Measurements from ENCODE around the gene APC2. TPM values are rescaled to one million over a fixed set of nuclear protein-coding genes. Genes with fewer than 3 reads are reported as not detected.

Gene APC2
- total RNA-seq, 4 donors from 2014 or later, result 0.17 to 0.22 (median 0.19) TPM; not detected in 1

GRCh38 chr19:1465191-1466016 is 15.5 kb downstream of the APC2 start:
- TF ChIP-seq CTCF (IDR thresholded peaks at IDR 0.05; ENCODE audit: low read depth), result no peak

GRCh38 chr19:1466018-1466460 is 16.1 kb downstream of the APC2 start:
- TF ChIP-seq CTCF (IDR thresholded peaks at IDR 0.05; ENCODE audit: low read depth), result no peak

- no peak for TF ChIP-seq CTCF (IDR thresholded peaks at IDR 0.05; ENCODE audit: low read depth)
These were observed 16.7 kb downstream of the APC2 start for GRCh38 chr19:1466461-1467214.

- no peak for TF ChIP-seq CTCF (IDR thresholded peaks at IDR 0.05; ENCODE audit: low read depth)
These were observed 17.2 kb downstream of the APC2 start for GRCh38 chr19:1467215-1467489.

- no peak for TF ChIP-seq CTCF (IDR thresholded peaks at IDR 0.05; ENCODE audit: low read depth)
These were observed 17.8 kb downstream of the APC2 start for GRCh38 chr19:1467490-1468273.

- no peak for TF ChIP-seq CTCF (IDR thresholded peaks at IDR 0.05; ENCODE audit: low read depth)
These were observed 18.4 kb downstream of the APC2 start for GRCh38 chr19:1468274-1468820.

Data from subcutaneous adipose tissue (tissue), 4 donors.